ENCODE measurements around the gene REX1BD. TPM values are rescaled to one million over a fixed set of nuclear protein-coding genes. Genes with fewer than 3 reads are reported as not detected.

Gene REX1BD
- total and polyA plus RNA-seq, 2 donors from 2014 or later: 56.9 to 104 TPM

- Histone ChIP-seq H3K9me3 (ENCODE audit: control insufficient read depth in 2 of 3, insufficient read depth in 1 of 3, low read length in 3 of 3) (no peaks in the 10 kb centered on the region), H3K36me3 (ENCODE audit: control insufficient read depth in 2 of 3, insufficient read depth in 3 of 3, low read length in 3 of 3) (no peaks in the 10 kb centered on the region), H3K4me1 (ENCODE audit: control insufficient read depth in 2 of 3, insufficient read depth in 2 of 3, low read depth in 1 of 3, low read length in 3 of 3) (peaks cover 0 to 7% (median 0%) of the 10 kb centered on the region in 3 donors), H3K9ac (ENCODE audit: low read length in 3 of 3) (no peak overlapping the region), H3K27ac (ENCODE audit: low read depth in 2 of 2, low read length in 2 of 2) (no peak overlapping the region), H3K4me3 (ENCODE audit: low read length in 3 of 3) (no peak overlapping the region), H3K27me3 (ENCODE audit: control insufficient read depth, insufficient read depth, low read length) (no peaks in the 10 kb centered on the region)
- FAIRE-seq: no peak
- no peak for DNase-seq
- intact Hi-C loops (cut with DNase I): no loop called here
- TF ChIP-seq CTCF (IDR thresholded peaks at IDR 0.05; ENCODE audit: borderline replicate concordance, extremely low read depth, insufficient read depth): no peak
Measured at GRCh38 chr19:18634612-18635297, 46.2 kb downstream of the REX1BD start.

GRCh38 chr19:18635831-18636182 lies 47.2 kb downstream of the REX1BD start:
- FAIRE-seq (no peak), DNase-seq (no peak)
- Histone ChIP-seq H3K4me1 (ENCODE audit: control insufficient read depth in 2 of 3, insufficient read depth in 2 of 3, low read depth in 1 of 3, low read length in 3 of 3) (peaks cover 0 to 7% (median 0%) of the 10 kb centered on the region in 3 donors), H3K36me3 (ENCODE audit: control insufficient read depth in 2 of 3, insufficient read depth in 3 of 3, low read length in 3 of 3) (no peaks in the 10 kb centered on the region), H3K9me3 (ENCODE audit: control insufficient read depth in 2 of 3, insufficient read depth in 1 of 3, low read length in 3 of 3) (no peaks in the 10 kb centered on the region), H3K4me3 (ENCODE audit: low read length in 3 of 3) (no peak overlapping the region), H3K9ac (ENCODE audit: low read length in 3 of 3) (no peak overlapping the region), H3K27me3 (ENCODE audit: control insufficient read depth, insufficient read depth, low read length) (no peaks in the 10 kb centered on the region), H3K27ac (ENCODE audit: low read depth in 2 of 2, low read length in 2 of 2) (no peak overlapping the region)
- no peak for TF ChIP-seq CTCF (IDR thresholded peaks at IDR 0.05; ENCODE audit: borderline replicate concordance, extremely low read depth, insufficient read depth)
- intact Hi-C loops (cut with DNase I): no loop called here

GRCh38 chr19:18636183-18636968 lies 47.8 kb downstream of the REX1BD start:
- H3K27ac ChIP-seq (ENCODE audit: low read depth in 2 of 2, low read length in 2 of 2): peak overlapping the region; percentile 74 to 77
- peaks cover 0 to 7% (median 0%) of the 10 kb centered on the region in 3 donors for H3K4me1 ChIP-seq (ENCODE audit: control insufficient read depth in 2 of 3, insufficient read depth in 2 of 3, low read depth in 1 of 3, low read length in 3 of 3)
- H3K9ac ChIP-seq (ENCODE audit: low read length in 3 of 3): peak overlapping the region in 1 of 3 donors; percentile 55
- DNase-seq: peak; percentile 97 to 99 (median 98)
- H3K36me3 ChIP-seq (ENCODE audit: control insufficient read depth in 2 of 3, insufficient read depth in 3 of 3, low read length in 3 of 3): no peaks in the 10 kb centered on the region
- H3K27me3 ChIP-seq (ENCODE audit: control insufficient read depth, insufficient read depth, low read length): no peaks in the 10 kb centered on the region
- H3K4me3 ChIP-seq (ENCODE audit: low read length in 3 of 3): peak overlapping the region; percentile 55 to 73 (median 61)
- intact Hi-C loops (cut with DNase I): no loop called here
- H3K9me3 ChIP-seq (ENCODE audit: control insufficient read depth in 2 of 3, insufficient read depth in 1 of 3, low read length in 3 of 3): no peaks in the 10 kb centered on the region
- no peak for TF ChIP-seq CTCF (IDR thresholded peaks at IDR 0.05; ENCODE audit: borderline replicate concordance, extremely low read depth, insufficient read depth)
- FAIRE-seq: no peak
